Measurements from ENCODE around the gene GGA3.
"Not testable (repeated sequence)": the region's sequence is repeated elsewhere in the genome, so short reads cannot be mapped to it uniquely, and the experiment has no call there.

Gene GGA3

DNA sequence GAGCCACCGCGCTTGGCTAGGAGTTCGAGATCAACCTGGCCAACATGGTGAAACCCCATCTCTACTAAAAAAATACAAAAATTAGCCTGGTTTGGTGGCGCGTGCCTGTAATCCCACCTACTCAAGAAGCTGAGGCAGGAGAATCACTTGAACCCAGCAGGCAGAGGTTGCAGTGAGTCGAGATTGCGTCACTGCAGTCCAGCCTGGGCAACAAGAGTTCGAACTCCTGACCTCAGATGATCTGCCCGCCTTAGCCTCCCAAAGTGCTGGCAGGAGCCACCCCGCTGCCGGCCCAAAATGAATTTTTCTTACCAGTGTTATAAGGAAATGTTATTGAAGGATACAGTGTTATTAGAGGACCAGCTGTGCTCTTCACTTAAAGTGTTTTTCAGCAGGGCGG lies 53.6 kb downstream of the GGA3 start:
- no peak for DNase-seq

DNA sequence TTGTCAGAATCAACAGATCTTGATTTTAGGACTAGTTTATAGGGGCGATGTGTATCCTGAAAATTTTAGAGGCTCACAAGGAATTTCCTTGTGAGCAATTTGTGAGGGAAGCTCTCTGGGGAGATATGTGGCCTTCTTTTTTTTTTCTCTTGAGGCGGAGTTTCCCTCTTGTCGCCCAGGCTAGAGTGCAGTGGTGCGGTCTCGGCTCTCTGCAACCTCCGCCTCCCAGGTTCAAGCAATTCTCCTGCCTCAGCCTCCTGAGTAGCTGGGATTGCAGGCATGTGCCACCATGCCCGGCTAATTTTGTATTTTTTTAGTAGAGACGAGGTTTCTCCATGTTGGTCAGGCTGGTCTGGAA lies 54.4 kb downstream of the GGA3 start:
- not testable (repeated sequence) for DNase-seq

- no peak for DNase-seq
Measured at GRCh38 chr17:75205793-75206163, 55.6 kb downstream of the GGA3 start.

- peak; percentile 91 for DNase-seq
Measured at GRCh38 chr17:75205037-75205792, 56.2 kb downstream of the GGA3 start, which contains the start of gene NUP85. NUP85 (plus strand) TSS chr17:75205679; CDS start chr17:75205762, 83 bp downstream.

DNA sequence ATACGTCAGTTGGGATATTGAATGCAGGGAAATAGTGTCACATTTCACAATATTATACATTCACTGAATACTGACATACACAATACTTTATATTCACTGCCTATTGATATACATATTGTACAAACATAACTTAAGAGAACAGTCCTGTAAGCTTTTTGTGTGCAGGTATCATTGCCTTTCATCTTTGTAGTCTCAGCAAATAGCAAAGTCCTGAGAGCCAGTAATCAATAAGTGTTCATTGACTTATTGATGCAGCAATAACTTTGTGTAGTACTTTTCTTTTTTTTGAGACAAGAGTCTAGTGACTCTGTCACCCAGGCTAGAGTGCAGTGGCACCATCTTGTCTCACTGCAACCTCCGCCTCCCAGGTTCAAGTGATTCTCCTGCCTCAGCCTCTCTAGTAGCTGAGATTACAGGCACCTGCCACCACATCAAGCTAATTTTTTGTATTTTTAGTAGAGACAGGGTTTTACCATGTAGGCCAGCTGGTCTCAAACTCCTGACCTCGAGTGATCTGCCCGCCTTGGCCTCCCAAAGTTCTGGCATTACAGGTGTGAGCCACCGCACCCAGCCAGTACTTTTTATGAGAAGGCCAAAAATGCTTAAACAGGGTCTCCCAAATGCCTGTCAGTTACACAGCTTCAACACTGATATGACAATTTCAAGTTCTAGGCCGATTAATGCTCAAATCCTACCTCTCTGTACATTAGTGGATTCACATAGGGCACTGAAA lies 61.4 kb downstream of the GGA3 start:
- DNase-seq = no peak

DNA sequence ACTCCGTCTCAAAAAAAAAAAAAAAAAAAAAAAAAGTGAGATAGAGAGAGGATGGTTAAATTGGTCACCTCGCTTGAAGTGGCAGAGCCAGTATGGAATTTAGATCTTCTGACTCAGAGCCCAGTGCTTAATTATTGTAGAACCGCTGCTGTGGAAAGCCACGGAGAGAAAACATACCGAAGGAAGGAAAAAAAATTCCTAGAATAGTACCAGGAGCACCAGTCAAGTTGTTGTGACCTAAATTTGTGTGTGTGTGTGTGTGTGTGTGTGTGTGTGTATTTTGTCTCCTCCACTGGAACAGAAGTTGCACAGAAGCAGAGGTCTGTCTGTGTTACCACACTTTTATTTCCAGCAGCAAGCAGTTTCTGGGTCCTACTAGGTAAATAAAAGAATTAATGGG lies 66.5 kb downstream of the GGA3 start:
- no peak for DNase-seq

GRCh38 chr17:75191584-75191983 lies 69.8 kb downstream of the GGA3 start:
- DNase-seq = no peak

GRCh38 chr17:75188614-75189013 lies 72.8 kb downstream of the GGA3 start:
- DNase-seq = no peak

Measured in CD4-positive, alpha-beta T cell treated with Interleukin-10 for 1 hour (primary cell).